ENCODE measurements around the gene GRB2.
A peak's percentile ranks its signal among the peaks of the same experiment; 100 is the strongest.
"Not testable (repeated sequence)": the region's sequence is repeated elsewhere in the genome, so short reads cannot be mapped to it uniquely, and the experiment has no call there.

The GRB2 gene

DNA sequence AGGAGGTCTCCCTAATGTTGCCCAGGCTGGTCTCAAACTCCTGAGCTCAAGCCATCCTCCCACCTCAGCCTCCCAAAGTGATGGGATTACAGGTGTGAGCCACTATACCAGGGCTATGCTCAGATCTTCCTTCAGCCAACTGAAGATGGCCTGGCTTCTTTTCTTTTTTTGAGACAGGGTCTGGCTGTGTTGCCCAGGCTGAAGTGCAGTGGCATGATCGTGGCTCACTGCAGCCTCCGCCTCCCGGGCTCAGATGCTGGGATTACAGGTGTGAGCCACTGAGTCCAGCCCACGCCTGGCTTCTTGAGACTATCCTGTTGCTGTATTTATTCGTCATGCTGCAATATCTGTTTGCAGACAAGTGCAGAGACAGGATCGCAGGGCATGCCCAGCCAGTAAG is 120.4 kb downstream of the GRB2 start:
- TF ChIP-seq, protein P1, sequence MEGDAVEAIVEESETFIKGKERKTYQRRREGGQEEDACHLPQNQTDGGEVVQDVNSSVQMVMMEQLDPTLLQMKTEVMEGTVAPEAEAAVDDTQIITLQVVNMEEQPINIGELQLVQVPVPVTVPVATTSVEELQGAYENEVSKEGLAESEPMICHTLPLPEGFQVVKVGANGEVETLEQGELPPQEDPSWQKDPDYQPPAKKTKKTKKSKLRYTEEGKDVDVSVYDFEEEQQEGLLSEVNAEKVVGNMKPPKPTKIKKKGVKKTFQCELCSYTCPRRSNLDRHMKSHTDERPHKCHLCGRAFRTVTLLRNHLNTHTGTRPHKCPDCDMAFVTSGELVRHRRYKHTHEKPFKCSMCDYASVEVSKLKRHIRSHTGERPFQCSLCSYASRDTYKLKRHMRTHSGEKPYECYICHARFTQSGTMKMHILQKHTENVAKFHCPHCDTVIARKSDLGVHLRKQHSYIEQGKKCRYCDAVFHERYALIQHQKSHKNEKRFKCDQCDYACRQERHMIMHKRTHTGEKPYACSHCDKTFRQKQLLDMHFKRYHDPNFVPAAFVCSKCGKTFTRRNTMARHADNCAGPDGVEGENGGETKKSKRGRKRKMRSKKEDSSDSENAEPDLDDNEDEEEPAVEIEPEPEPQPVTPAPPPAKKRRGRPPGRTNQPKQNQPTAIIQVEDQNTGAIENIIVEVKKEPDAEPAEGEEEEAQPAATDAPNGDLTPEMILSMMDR (IDR thresholded peaks at IDR 0.05; ENCODE audit: insufficient read depth, low read length, poor library complexity, severe bottlenecking), result no peak
- Histone ChIP-seq H3K27me3 (replicated peaks; ENCODE audit: control insufficient read depth, insufficient read depth, low read length) (no peaks in the 10 kb centered on the region), H3K4me3 (replicated peaks; ENCODE audit: low read depth, low read length) (no peak overlapping the region), H3K36me3 (ENCODE audit: control insufficient read depth, insufficient read depth, low read length) (peaks cover 18% of the 10 kb centered on the region)
- DNase-seq (ENCODE audit: extremely low read depth, insufficient read length), result no peak

DNA sequence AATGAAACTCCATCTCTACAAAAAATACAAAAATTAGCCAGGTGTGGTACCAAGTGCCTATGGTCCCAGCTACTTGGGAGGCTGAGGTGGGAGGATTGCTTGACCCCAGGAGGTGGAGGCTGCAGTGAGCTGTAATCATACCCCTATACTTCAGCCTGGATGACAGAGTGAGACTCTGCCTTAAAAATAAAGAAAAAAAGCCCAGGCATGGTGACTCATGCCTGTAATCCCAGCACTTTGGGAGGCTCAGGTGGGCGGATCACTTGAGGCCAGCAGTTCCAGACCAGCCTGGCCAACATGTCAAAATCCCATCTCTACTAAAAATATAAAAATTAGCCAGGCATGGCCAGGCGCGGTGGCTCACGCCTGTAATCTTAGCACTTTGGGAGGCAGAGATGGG is 125.3 kb downstream of the GRB2 start:
- DNase-seq (ENCODE audit: extremely low read depth, insufficient read length), result not testable (repeated sequence)
- H3K36me3 ChIP-seq (ENCODE audit: control insufficient read depth, insufficient read depth, low read length), result peaks cover 17% of the 10 kb centered on the region

DNA sequence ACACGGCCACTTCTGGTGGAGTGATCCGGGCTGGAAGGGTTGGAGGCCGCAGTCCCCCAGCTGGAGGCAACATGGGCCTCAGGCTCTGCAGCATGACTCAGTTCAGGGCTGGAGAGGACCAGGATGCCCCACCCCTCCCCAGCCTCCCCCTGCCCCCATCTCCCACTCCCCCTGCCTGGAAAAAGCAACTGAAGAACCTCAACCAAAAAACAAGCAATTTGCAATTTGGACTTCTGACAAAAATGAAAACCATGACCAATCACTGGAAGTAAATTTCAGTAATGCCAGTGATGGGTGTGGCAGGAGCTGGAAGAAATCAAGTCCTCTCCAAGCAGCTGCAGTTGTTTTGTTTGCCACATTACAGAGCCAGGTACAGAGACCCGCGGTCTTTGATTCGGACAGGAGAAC is 127.8 kb downstream of the GRB2 start:
- TF ChIP-seq, protein P1 (IDR thresholded peaks at IDR 0.05; ENCODE audit: insufficient read depth, low read length, poor library complexity, severe bottlenecking), result no peak
- DNase-seq (ENCODE audit: extremely low read depth, insufficient read length), result no peak
- Histone ChIP-seq H3K4me3 (replicated peaks; ENCODE audit: low read depth, low read length) (no peak overlapping the region), H3K27me3 (replicated peaks; ENCODE audit: control insufficient read depth, insufficient read depth, low read length) (no peaks in the 10 kb centered on the region), H3K36me3 (ENCODE audit: control insufficient read depth, insufficient read depth, low read length) (peaks cover 25% of the 10 kb centered on the region)

More for the DNA sequence above, 125.3 kb downstream of the GRB2 start:
- not testable (repeated sequence) for H3K27me3 ChIP-seq (replicated peaks; ENCODE audit: control insufficient read depth, insufficient read depth, low read length); H3K4me3 ChIP-seq (replicated peaks; ENCODE audit: low read depth, low read length)

DNA sequence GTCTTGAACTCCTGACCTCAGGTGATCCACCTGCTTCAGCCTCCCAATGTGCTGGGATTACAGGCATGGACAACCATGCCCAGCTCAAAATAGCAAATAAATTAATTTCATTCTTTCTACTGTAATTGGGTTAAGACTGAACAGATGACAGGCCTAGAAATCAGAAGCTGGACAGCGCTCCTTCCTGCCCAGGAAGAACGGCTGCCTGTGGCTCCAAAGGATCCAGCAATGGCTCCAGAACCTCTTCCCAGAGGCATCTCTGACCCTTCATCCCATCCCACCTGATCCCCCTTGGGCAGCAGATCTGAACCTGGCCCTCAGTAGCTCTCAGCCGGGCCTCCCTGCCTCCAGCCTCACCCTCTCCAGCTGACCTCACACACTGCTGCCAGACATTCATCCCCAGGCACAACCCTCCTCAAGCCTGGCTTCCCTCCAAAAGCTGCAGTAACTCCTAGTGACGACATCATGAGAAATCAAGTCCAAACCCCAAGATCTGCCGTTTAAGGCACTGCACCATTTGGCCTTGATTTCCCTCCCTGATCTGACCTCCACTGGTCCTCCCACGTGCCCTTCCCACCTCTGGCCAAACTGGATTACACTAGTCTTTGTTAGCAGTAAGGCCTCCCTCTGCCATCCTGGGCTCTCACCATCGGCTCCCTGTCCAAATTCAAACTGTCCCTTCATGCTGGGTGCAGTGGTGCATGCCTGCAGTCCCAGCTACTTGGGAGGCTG is 131.3 kb downstream of the GRB2 start:
- TF ChIP-seq, protein P1 (IDR thresholded peaks at IDR 0.05; ENCODE audit: insufficient read depth, low read length, poor library complexity, severe bottlenecking), result no peak
- Histone ChIP-seq H3K36me3 (ENCODE audit: control insufficient read depth, insufficient read depth, low read length) (peaks cover 23% of the 10 kb centered on the region), H3K27me3 (replicated peaks; ENCODE audit: control insufficient read depth, insufficient read depth, low read length) (no peaks in the 10 kb centered on the region), H3K4me3 (replicated peaks; ENCODE audit: low read depth, low read length) (no peak overlapping the region)
- no peak for DNase-seq (ENCODE audit: extremely low read depth, insufficient read length)

DNA sequence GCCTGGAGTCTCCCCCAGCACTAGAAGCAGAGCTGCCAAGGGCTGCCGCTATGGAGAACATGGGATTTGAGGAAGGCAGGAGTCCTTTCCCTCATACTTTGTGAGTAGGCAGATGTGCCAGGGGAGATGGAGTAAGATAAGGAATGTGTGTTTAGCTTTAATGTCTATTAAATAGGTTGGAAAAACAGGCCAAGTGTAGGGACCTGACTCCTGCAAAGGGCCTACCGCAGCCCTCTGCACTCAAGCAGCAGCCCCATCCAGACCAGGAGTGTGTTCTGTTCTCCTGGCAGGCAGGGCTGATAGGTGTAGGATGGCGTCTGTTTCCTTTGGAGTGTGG is 132.7 kb downstream of the GRB2 start:
- peak overlapping the region; percentile 93 for H3K4me3 ChIP-seq (replicated peaks; ENCODE audit: low read depth, low read length)
- no peak for DNase-seq (ENCODE audit: extremely low read depth, insufficient read length)
- H3K36me3 ChIP-seq (ENCODE audit: control insufficient read depth, insufficient read depth, low read length), result peaks cover 17% of the 10 kb centered on the region
- TF ChIP-seq, protein P1 (IDR thresholded peaks at IDR 0.05; ENCODE audit: insufficient read depth, low read length, poor library complexity, severe bottlenecking), result no peak
- no peaks in the 10 kb centered on the region for H3K27me3 ChIP-seq (replicated peaks; ENCODE audit: control insufficient read depth, insufficient read depth, low read length)

DNA sequence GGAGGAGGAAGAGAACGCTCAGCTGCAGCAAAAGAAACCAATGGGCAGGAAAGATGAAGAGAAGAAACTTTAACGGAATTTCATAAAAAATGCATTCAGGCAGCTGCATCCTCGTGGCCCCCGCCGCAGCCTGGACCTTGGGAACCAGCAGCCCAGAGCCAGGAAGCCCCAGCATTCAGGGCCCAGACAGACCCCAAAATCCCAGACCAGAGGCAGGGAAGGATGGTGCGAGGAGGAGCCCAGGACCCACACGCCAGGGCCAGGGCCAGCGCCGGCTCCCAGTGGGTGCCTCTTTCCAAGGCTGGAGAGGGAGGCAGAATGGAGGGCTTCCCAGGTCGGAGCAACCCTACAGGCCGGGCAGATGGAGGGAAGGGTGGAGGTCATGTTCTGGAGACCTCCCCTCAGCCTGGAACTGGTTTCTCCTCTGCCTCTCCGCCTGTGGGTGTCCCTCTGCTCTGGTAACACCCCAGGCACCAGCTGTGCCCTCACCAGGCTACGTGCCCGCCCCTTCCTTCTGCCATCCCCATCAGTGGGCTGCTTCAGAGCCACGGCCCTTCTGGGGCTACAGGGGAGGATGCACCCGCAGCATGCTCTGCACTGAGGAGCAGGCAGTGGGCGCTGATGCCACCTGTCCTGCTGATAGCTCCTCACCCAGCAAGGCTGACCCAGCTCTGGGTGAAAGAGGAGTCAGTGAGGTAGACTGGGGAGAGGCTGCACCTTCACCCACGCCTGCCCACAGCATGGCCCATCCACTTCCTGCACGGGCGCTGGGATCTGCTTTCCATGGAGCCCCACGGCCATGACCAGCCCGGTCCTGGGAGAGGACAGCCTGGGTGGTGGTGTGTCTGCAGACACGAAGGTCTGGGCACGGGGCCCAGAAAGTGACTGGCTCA is 133.3 kb downstream of the GRB2 start:
- Histone ChIP-seq H3K36me3 (ENCODE audit: control insufficient read depth, insufficient read depth, low read length) (peaks cover 15% of the 10 kb centered on the region), H3K27me3 (replicated peaks; ENCODE audit: control insufficient read depth, insufficient read depth, low read length) (no peaks in the 10 kb centered on the region), H3K4me3 (replicated peaks; ENCODE audit: low read depth, low read length) (peak overlapping the region; percentile 93)
- TF ChIP-seq, protein P1 (IDR thresholded peaks at IDR 0.05; ENCODE audit: insufficient read depth, low read length, poor library complexity, severe bottlenecking), result peak; percentile 27
- DNase-seq (ENCODE audit: extremely low read depth, insufficient read length), result peak; percentile 39
